ENCODE measurements around the gene DNAI2. TPM values are rescaled to one million over a fixed set of nuclear protein-coding genes. Genes with fewer than 3 reads are reported as not detected.
A peak's percentile ranks its signal among the peaks of the same experiment; 100 is the strongest.

DNAI2 gene, protein sequence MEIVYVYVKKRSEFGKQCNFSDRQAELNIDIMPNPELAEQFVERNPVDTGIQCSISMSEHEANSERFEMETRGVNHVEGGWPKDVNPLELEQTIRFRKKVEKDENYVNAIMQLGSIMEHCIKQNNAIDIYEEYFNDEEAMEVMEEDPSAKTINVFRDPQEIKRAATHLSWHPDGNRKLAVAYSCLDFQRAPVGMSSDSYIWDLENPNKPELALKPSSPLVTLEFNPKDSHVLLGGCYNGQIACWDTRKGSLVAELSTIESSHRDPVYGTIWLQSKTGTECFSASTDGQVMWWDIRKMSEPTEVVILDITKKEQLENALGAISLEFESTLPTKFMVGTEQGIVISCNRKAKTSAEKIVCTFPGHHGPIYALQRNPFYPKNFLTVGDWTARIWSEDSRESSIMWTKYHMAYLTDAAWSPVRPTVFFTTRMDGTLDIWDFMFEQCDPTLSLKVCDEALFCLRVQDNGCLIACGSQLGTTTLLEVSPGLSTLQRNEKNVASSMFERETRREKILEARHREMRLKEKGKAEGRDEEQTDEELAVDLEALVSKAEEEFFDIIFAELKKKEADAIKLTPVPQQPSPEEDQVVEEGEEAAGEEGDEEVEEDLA
- not detected for total RNA-seq

DNA sequence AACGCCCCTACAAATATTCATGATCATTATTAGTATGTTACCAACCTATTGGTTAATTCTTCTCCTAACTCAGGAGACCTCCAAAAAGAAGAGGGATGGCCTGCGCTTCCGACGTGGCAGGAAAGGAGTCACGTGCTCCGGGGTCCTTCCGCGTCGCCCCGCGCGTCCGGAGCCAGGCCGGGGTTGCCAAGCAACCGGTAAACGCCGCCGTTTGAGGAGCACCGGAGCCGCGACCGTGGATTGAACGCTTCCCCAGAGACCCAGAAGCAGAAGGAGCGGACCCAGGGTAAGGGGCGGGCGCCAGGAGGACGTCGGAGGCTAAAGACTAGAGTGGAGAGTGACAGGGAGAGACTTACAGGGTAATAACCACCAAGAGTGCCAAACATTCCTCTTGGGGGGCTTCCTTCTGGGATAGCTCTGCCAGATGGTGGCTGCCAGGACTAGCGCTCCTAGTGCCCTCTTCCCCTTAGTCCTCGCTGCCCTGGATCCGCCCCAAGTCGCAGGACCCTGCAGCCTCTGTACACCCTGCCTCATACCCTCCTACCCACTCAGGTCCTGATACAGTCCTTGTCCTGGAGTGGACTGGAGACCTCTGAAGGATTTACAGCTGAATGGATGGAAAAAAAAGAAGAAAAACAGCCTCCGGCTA lies at the start of gene DNAI2:
DNAI2 (plus strand) TSS at position 175 of the 649 bp plus-strand sequence. CDS start 7,584 bp downstream, outside the sequence.
- DNase-seq = peak in 1 of 3 donors; percentile 55
- TF ChIP-seq CTCF (IDR thresholded peaks at IDR 0.05) = no peak
- TF ChIP-seq POLR2A (IDR thresholded peaks at IDR 0.05) = no peak

DNA sequence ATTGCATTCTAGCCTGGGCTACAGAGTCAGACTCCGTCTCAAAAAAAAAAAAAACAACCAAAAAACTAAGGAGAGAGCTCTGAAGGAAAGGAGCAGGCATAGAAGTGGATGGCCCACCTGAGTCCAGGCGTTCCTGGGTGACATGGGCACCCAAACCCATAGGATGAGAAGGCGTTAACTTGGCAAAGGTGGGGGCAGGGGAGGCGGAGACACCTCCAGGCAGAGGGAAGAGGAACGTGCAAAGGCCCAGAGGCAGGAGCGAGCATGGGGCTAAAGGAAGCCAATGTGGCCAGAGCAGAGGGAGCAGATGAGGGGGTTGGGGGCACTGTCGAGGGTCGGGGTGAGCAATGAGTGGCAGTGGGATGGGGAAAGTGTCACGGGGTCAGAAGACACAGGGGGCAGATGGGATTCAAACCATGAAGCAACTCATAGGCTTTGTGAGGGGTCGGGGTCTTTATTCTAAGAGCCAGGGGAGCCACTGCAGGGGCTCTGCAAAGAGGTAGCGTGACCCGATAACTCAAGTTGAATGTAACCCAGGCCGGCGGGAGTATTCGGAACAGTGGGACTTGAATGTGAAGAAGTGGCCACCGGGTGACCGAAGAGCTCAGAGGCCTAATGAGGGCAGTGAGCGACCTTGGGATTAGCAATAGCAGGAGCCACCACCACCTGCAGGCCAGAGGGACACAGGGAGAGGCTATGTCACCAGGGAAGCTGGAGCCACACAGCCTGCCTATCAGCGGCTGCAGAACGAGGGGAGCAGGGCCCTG lies 48.9 kb upstream of the DNAI2 start:
- Histone ChIP-seq H3K27me3 (no peaks in the 10 kb centered on the region), H3K36me3 (no peaks in the 10 kb centered on the region), H3K4me1 (no peaks in the 10 kb centered on the region), H3K4me3 (no peak overlapping the region), H3K27ac (no peak overlapping the region), H3K9me3 (no peaks in the 10 kb centered on the region)
- TF ChIP-seq CTCF (IDR thresholded peaks at IDR 0.05) (no peak), POLR2A (IDR thresholded peaks at IDR 0.05) (no peak)
- no peak for DNase-seq

More for the DNA sequence above, at the start of gene DNAI2:
- H3K4me1 ChIP-seq = peaks cover 0 to 12% (median 0%) of the 10 kb centered on the region in 4 donors
- no peaks in the 10 kb centered on the region for H3K36me3 ChIP-seq
- no peaks in the 10 kb centered on the region for H3K27me3 ChIP-seq
- no peaks in the 10 kb centered on the region for H3K9me3 ChIP-seq
- no peak within 1 kb of the TSS for H3K27ac ChIP-seq
- peak within 1 kb of the TSS in 1 of 4 donors; percentile 1 for H3K4me3 ChIP-seq

DNA sequence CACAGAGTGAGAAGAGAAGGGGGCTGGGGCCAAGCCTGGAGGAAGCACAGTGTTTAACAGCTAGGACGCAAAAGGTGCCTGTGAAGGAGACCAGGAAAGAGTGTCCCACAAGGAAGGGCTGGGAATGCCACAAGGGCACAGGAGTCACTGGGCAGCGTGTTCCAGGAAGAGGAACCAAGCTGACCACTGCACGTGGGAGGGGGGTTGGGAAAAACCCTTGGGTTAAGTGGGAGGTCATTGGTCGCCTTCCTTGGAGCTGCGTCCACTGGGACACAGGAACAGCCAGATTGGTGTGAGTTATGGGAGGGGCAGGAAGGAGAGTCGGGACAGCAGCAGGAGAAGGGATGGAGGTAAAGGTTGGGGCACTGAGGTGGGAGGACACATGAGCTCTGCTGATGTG lies 47.8 kb upstream of the DNAI2 start:
- Histone ChIP-seq H3K27me3 (no peaks in the 10 kb centered on the region), H3K36me3 (no peaks in the 10 kb centered on the region), H3K4me3 (no peak overlapping the region), H3K4me1 (no peaks in the 10 kb centered on the region), H3K9me3 (no peaks in the 10 kb centered on the region), H3K27ac (no peak overlapping the region)
- no peak for TF ChIP-seq POLR2A (IDR thresholded peaks at IDR 0.05)
- TF ChIP-seq CTCF (IDR thresholded peaks at IDR 0.05) = no peak
- no peak for DNase-seq

- TF ChIP-seq CTCF (IDR thresholded peaks at IDR 0.05) (no peak), POLR2A (IDR thresholded peaks at IDR 0.05) (no peak)
These were observed 46.6 kb upstream of the DNAI2 start for GRCh38 chr17:74227271-74228080.

More at GRCh38 chr17:74227271-74228080, 46.6 kb upstream of the DNAI2 start:
- no peaks in the 10 kb centered on the region for H3K36me3 ChIP-seq
- no peaks in the 10 kb centered on the region for H3K27me3 ChIP-seq
- no peak overlapping the region for H3K4me3 ChIP-seq
- H3K4me1 ChIP-seq = no peaks in the 10 kb centered on the region
- DNase-seq = no peak
- no peak overlapping the region for H3K27ac ChIP-seq
- H3K9me3 ChIP-seq = no peaks in the 10 kb centered on the region
